GM21447 (cell line): ENCODE data around the gene MARK4.
"Not testable (repeated sequence)": the region's sequence is repeated elsewhere in the genome, so short reads cannot be mapped to it uniquely, and the experiment has no call there.

Source experiments
- ATAC-seq: cut with Tn5 transposase; IDR thresholded peaks from one replicate; pipeline ENCODE4 v1.9.1; 2021; ENCODE audit not compliant: unreplicated experiment

MARK4 gene

DNA sequence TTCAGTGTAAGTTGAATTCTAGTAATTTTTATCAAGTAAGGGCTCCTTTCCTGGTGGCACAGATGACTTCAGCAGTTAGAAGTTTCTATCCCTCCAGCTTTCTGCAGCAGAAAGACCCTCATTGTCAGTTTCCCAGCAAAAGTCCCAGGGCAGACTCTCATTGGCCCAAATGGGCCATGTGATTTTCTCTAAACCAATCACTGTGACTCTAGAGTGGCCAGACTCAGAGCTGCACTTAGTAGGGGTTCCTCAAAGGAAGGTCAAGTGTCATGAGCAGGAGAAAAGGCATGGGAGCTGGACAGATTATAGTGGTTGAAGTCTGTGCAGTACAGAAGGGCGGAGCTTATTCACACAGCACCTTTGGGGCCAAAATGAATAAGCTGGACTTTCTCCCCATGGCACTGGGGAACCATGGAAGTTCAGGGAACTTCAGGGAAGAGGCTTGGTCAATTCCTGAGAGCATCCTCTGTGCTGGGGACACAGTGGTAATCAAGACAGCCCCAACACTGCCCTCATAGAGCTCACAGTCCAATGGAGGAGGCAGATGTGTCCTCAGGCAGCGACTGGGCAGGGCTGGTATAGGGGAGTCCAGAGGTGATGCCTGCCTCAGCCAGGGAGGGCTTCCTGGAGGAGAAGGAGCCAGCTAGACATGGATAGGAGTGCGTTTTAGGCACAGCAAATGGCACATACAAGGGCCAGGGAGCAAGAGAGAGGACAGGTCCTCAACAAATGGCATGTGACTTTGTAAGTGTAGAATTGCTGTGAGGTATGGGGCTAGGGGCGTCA is 53.3 kb downstream of the MARK4 start:
- no peak for ATAC-seq

DNA sequence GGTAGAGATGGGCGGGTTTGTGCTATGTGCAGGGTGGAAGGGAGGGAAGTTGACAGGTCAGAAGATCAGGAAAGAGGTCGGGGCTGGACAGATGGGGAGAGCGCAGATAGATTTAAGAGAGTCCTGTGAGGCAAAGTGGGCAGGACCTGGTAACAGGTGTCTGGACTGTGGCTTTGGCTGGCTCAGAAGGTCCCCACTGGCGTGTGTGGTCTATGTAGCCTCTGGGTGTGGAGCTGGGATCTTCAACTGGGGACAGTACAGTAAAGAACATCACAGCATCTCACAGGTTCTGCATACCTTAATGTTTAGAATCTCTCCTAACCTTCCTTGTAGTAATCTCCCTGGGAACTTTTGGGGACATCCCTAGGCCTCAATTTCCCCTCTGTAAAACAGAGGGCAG is 53.9 kb downstream of the MARK4 start:
- no peak for ATAC-seq

GRCh38 chr19:45305421-45305820 is 54.4 kb downstream of the MARK4 start:
- no peak for ATAC-seq

- no peak for ATAC-seq
Observed at GRCh38 chr19:45306040-45306439, 55.0 kb downstream of the MARK4 start.

- ATAC-seq = no peak
Observed at GRCh38 chr19:45306518-45307027, 55.5 kb downstream of the MARK4 start.

GRCh38 chr19:45307361-45307760 is 56.3 kb downstream of the MARK4 start:
- ATAC-seq = no peak

DNA sequence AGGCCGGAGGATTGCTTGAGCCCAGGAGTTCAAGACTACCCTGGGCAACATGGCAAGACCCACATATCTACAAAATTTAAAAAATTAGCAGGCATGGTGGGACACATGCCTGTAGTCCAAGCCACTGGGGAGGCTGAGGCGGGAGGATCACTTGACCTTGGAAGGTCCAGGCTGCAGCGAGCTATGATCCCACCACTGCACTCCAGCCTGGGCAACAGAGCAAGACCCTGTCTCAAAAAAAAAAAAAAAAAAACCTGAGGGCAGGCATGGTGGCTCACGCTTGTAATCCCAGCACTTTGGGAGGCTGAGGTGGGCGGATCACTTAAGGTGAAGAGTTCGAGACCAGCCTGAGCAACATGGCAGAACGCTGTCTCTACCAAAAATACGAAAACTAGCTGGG is 58.3 kb downstream of the MARK4 start:
- not testable (repeated sequence) for ATAC-seq

GRCh38 chr19:45311621-45312020 is 60.5 kb downstream of the MARK4 start:
- no peak for ATAC-seq

DNA sequence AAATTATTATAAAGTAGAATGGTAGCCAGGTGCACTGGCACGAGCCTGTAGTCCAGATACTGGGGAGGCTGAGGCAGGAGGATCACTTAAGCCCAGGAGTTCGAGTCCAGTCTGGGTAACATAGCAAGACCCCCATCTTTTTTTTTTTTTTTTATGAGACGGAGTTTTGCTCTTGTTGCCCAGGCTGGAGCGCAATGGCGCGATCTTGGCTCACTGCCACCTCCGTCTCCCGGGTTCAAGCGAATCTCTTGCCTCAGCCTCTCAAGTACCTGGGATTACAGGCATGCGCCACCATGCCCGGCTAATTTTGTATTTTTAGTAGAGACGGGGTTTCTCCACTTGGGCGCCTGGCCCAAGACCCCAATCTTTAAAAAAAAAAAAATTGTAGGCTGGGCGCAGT is 61.2 kb downstream of the MARK4 start:
- ATAC-seq = not testable (repeated sequence)

- no peak for ATAC-seq
Observed at GRCh38 chr19:45314708-45315245, 63.7 kb downstream of the MARK4 start.

GRCh38 chr19:45315304-45315703 is 64.2 kb downstream of the MARK4 start:
- ATAC-seq = no peak

DNA sequence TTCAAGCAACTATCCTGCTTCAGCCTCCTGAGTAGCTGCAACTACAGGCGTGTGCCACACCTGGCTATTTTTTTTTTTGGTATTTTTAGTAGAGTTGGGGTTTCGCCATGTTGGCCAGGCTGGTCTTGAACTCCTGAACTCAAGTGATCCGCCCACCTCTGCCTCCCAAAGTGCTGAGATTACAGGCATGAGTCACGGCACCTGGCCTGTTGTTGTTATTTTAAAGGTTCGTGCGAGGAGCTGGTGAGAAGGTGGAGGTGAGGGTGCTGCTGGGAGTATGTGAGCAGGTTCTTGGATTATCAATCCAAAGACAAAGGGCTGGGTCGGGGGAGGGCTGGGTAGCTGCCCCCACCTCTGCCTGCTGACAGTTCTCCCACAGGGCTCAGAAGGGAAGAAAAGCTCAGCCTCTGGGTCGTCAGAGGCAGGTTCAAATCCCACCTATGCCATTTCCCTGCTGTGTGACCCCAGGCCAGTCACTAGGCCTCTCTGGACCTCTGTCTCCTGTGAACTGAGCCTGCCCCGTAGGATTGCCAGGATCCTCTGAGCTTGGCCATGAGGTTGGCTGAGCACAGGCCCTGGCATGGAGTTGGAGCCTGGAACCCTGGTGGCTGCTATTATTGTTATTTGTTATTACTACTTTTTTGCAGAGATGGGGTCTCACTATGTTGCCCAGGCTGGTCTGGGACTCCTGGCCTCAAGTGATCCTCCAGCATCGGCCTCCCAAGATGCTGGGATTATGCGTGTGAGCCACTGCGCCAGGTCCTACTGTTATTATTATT is 70.1 kb downstream of the MARK4 start:
- no peak for ATAC-seq

DNA sequence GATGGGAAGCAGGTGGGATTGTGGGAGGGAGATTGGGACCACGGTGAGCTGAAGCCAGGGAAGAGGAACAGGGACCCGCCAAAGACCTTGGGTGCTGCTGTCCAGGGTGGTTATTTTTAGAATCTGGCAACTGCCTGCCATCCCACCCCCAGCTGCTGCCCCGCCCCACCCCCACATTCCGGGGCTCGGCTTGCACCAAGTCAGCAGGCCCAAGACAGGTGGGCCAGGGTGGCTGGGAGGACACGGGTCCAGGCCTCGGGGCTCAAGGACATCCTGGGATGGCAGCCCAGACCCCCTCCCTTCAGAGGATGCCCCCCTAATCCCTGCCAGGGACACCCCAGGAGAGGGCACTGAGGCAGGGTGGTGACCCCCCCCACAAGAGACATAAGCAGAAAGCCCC is 70.8 kb downstream of the MARK4 start:
- no peak for ATAC-seq

GRCh38 chr19:45322311-45322710 is 71.2 kb downstream of the MARK4 start:
- ATAC-seq = no peak

DNA sequence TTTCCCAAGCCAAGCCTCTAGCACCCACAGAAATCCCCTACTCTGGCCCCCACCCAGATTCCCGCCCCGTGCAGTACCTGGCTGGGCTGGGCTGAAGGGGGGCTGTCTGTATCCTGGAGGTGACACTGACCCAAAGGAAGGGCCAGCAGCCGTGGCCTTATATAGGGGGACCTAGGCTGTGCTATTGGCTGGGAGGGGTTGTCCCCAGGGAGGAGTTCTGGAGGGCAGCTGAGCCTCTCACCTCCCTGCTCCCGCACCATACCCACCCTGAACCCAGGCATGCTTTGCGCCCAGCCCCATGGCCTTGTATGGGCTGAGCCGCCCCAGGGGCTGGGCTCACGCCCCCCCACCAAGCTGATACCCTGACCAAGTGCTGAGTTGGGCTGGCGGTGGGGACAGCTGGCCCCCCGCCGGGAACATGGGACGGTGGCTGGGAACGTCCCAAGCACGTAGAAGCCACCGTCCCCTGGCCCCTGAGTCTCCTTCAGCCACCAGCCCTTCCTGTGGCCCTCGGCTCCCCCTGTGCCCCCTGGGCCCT is 71.7 kb downstream of the MARK4 start, which contains the start of gene CKM:
Gene CKM, minus strand, starts transcription at position 132 of the 538 bp plus-strand sequence. CDS start 3,162 bp downstream, outside the sequence.
- ATAC-seq = no peak

GRCh38 chr19:45323671-45324081 is 72.6 kb downstream of the MARK4 start:
- no peak for ATAC-seq

DNA sequence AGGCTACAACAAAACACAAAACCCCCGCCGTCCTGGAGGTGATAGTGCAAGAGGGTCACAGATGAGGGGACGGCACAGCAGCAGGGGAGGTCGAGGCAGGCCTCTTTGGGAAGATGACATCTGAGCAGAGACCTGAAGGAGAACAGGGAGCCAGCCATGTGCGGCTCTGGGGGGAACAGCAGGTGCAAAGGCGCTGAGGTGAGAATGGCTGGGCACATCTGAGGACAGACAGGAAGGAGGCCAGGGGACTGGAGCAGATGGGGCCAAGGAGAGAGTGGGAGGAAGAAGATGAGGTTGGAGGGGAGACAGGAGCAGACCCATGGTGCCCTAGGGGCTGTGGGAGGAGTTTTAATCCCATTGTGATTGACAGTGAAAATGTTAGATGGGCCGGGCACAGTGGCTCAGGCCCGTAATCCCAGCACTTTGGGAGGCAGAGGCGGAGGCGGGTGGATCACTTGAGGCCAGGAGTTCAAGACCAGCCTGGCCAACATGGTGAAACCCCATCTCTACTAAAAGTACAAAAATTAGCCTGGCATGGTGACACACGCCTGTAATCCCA is 73.4 kb downstream of the MARK4 start:
- no peak for ATAC-seq

GRCh38 chr19:45327404-45328143 is 76.5 kb downstream of the MARK4 start:
- ATAC-seq = no peak

GRCh38 chr19:45331411-45331810 is 80.3 kb downstream of the MARK4 start:
- ATAC-seq = no peak

- ATAC-seq = no peak
Observed at GRCh38 chr19:45333609-45334303, 82.7 kb downstream of the MARK4 start.
